HCT116 (cell line): ENCODE measurements around the gene SORCS2.

Experiments
- CBX3 ChIP-seq: IDR thresholded peaks from 2 replicates; pipeline ENCODE4 v1.6.1; 2012; ENCODE audit warnings: low read depth
- CEBPB ChIP-seq: IDR thresholded peaks from 2 replicates; pipeline ENCODE4 v1.6.1; 2012; ENCODE audit warnings: low read depth
- EGR1 ChIP-seq: IDR thresholded peaks from 2 replicates; pipeline ENCODE4 v1.6.1; 2012; ENCODE audit warnings: low read depth
- EZH2 ChIP-seq: fragments of 200-600 bp; sonication (generic); IDR thresholded peaks from 2 replicates; pipeline ENCODE4 v1.6.1; 2017; ENCODE audit warnings: antibody characterized with exemption, mixed run types
- JUND ChIP-seq: IDR thresholded peaks from 2 replicates; pipeline ENCODE4 v1.6.1; 2012
- POLR2AphosphoS5 ChIP-seq: IDR thresholded peaks from 2 replicates; pipeline ENCODE4 v1.6.1; 2011; ENCODE audit warnings: mild to moderate bottlenecking, low read depth, low read length, moderate library complexity
- SIN3A ChIP-seq: IDR thresholded peaks from 2 replicates; pipeline ENCODE4 v1.6.1; 2012; ENCODE audit warnings: low read depth
- SP1 ChIP-seq: IDR thresholded peaks from 2 replicates; pipeline ENCODE4 v1.6.1; 2012; ENCODE audit warnings: low read depth
- ZNF274 ChIP-seq: fragments of 200-500 bp; sonication (Bioruptor generic); IDR thresholded peaks from 2 replicates; pipeline ENCODE4 v1.6.1; 2014; ENCODE audit warnings: mild to moderate bottlenecking, low read depth, low read length, inconsistent platforms
- TF ChIP-seq, protein P1 (sequence below), 3 experiments: fragments of 200-600 bp in 1 of 3; sonication (generic) in 1 of 3; IDR thresholded peaks in 2 of 3; conservative IDR thresholded peaks in 1 of 3; 2 replicates each; pipeline ENCODE4 v1.5.1; 2012 to 2017; ENCODE audit warnings: low read depth in 2 of 3, low read length in 2 of 3, antibody characterized with exemption in 1 of 3, borderline replicate concordance in 1 of 3, control low read depth in 1 of 3, mild to moderate bottlenecking in 1 of 3, mixed read lengths in 1 of 3, mixed run types in 1 of 3, moderate library complexity in 1 of 3; ENCODE audit not compliant: insufficient read depth in 1 of 3

- TF ChIP-seq CBX3, result no peak
- TF ChIP-seq POLR2AphosphoS5, result no peak
- no peak for TF ChIP-seq EGR1
- TF ChIP-seq SIN3A, result no peak
- TF ChIP-seq JUND, result no peak
- TF ChIP-seq, protein P1, sequence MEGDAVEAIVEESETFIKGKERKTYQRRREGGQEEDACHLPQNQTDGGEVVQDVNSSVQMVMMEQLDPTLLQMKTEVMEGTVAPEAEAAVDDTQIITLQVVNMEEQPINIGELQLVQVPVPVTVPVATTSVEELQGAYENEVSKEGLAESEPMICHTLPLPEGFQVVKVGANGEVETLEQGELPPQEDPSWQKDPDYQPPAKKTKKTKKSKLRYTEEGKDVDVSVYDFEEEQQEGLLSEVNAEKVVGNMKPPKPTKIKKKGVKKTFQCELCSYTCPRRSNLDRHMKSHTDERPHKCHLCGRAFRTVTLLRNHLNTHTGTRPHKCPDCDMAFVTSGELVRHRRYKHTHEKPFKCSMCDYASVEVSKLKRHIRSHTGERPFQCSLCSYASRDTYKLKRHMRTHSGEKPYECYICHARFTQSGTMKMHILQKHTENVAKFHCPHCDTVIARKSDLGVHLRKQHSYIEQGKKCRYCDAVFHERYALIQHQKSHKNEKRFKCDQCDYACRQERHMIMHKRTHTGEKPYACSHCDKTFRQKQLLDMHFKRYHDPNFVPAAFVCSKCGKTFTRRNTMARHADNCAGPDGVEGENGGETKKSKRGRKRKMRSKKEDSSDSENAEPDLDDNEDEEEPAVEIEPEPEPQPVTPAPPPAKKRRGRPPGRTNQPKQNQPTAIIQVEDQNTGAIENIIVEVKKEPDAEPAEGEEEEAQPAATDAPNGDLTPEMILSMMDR (IDR thresholded peaks at IDR 0.05 in 2 of 3, conservative IDR thresholded peaks at IDR 0.05 in 1 of 3; ENCODE audit: borderline replicate concordance in 1 of 3, insufficient read depth in 1 of 3, low read depth in 2 of 3, low read length in 2 of 3), result no peak
- TF ChIP-seq CEBPB, result no peak
- TF ChIP-seq EZH2, result no peak
- no peak for TF ChIP-seq ZNF274
- no peak for TF ChIP-seq SP1
Measured at GRCh38 chr4:7532043-7532442, 339.7 kb downstream of the SORCS2 start.
